ENCODE data around the gene PTCD3.

The PTCD3 gene

GRCh38 chr2:86143926-86144685 is 38.1 kb downstream of the PTCD3 start:
- DNase-seq (ENCODE audit: low spot score) = no peak

GRCh38 chr2:86147793-86148192 is 41.8 kb downstream of the PTCD3 start:
- no peak for DNase-seq (ENCODE audit: low spot score)

- no peak for DNase-seq (ENCODE audit: low spot score)
These were observed 44.5 kb downstream of the PTCD3 start for GRCh38 chr2:86150502-86150901.

- no peak for DNase-seq (ENCODE audit: low spot score)
These were observed 51.0 kb downstream of the PTCD3 start for GRCh38 chr2:86157009-86157556.

GRCh38 chr2:86158286-86158685 is 52.3 kb downstream of the PTCD3 start:
- DNase-seq (ENCODE audit: low spot score) = no peak

- DNase-seq (ENCODE audit: low spot score) = no peak
These were observed 54.3 kb downstream of the PTCD3 start for GRCh38 chr2:86160156-86160952.

- DNase-seq (ENCODE audit: low spot score) = no peak
These were observed 64.4 kb downstream of the PTCD3 start for GRCh38 chr2:86170449-86170848.

GRCh38 chr2:86171295-86171694 is 65.3 kb downstream of the PTCD3 start:
- DNase-seq (ENCODE audit: low spot score) = no peak

GRCh38 chr2:86172610-86173009 is 66.6 kb downstream of the PTCD3 start:
- no peak for DNase-seq (ENCODE audit: low spot score)

GRCh38 chr2:86174445-86174844 is 68.4 kb downstream of the PTCD3 start:
- no peak for DNase-seq (ENCODE audit: low spot score)

GRCh38 chr2:86175828-86176227 is 69.8 kb downstream of the PTCD3 start:
- DNase-seq (ENCODE audit: low spot score) = no peak

GRCh38 chr2:86176597-86176996 is 70.6 kb downstream of the PTCD3 start:
- DNase-seq (ENCODE audit: low spot score) = no peak

- no peak for DNase-seq (ENCODE audit: low spot score)
These were observed 79.6 kb downstream of the PTCD3 start for GRCh38 chr2:86185517-86186212.

- no peak for DNase-seq (ENCODE audit: low spot score)
These were observed 80.4 kb downstream of the PTCD3 start for GRCh38 chr2:86186431-86186830.

- DNase-seq (ENCODE audit: low spot score) = no peak
These were observed 83.9 kb downstream of the PTCD3 start for GRCh38 chr2:86189782-86190416.

Measured in germinal center (tissue), 1 donor.